Inferior parietal cortex (tissue), 1 donor: ENCODE measurements around the gene SRF.

Source experiments
- DNase-seq: peaks from one replicate; pipeline ENCODE4 v3.0.0-alpha.2; 2016; ENCODE audit errors: extremely low spot score

Gene SRF

DNA sequence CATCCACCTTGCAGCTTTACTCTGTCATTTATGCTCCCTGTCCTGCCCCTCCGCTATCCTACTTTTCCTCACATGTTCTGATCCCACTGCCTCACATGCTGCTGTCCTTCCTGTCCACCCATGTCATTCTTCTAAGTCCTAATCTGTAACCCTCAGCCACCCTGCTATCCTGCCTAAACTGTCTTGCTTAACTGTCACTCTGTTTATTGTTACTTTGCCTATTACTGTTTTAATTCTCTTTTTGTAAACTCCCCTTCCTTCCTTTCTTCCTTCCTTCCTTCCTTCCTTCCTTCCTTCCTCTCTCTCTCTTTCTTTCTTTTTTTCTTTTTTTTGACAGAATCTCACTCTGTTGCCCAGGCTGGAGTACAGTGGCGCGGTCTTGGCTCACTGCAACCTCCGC, 12.4 kb downstream of the SRF start:
- DNase-seq = no peak

DNA sequence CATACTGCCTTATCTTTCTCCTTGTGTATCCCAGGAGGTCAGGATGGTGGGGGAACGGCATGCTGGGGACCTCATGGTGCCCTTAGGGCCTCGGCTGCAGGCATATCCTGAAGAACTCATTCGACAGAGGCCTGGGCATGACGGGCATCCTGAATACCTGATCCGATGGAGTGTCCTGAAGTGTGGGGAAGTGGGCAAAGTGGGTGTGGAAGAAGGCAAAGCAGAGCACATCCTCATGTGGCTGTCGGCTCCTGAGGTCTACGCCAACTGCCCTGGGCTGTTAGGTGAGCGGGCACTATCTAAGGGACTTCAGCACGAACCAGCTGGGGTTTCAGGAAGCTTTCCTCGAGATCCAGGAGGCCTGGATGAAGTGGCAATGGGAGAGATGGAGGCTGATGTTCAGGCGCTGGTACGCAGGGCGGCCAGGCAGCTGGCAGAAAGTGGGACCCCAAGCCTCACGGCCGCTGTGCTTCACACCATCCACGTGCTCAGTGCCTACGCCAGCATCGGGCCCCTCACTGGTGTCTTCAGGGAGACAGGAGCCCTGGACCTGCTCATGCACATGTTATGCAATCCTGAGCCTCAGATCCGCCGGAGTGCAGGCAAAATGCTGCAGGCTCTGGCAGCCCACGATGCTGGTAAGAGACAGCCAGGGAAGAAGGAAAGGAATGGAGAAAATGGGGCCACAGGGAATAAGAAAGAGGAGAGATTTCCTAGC, 13.4 kb downstream of the SRF start:
- DNase-seq = no peak

GRCh38 chr6:43185391-43185985, 14.4 kb downstream of the SRF start:
- no peak for DNase-seq

DNA sequence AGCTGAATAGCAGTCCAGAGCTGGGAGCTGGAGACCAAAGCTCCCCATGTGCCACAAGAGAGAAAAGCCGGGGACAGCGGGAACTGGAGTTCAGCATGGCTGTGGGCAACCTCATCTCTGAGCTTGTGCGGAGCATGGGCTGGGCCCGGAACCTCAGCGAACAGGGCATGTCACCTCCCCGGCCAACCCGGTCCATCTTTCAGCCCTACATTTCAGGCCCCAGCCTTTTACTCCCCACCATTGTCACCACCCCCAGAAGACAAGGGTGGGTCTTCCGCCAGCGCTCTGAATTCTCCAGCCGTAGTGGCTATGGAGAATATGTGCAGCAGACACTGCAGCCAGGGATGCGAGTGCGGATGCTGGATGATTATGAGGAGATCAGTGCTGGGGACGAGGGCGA, 14.9 kb downstream of the SRF start:
- no peak for DNase-seq

DNA sequence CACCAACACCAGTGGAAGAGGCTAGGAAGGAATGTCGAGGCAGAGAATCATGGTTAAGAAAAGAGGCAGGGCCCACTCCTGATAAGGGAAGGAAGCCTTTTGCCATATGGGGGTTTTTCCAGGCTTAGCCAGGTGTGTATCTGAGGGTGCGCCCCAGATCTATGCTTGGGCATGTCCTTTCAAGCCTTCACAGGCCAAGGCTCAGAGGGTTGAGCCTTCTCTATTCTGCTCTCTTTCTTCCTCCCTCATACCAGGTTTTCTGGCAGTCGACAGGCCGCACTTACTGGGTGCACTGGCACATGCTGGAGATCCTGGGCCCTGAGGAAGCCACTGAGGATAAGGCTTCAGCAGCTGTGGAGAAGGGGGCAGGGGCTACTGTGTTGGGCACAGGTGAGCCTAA, 15.6 kb downstream of the SRF start:
- no peak for DNase-seq

- DNase-seq = no peak
These were observed 16.8 kb downstream of the SRF start for GRCh38 chr6:43187821-43188220.

DNA sequence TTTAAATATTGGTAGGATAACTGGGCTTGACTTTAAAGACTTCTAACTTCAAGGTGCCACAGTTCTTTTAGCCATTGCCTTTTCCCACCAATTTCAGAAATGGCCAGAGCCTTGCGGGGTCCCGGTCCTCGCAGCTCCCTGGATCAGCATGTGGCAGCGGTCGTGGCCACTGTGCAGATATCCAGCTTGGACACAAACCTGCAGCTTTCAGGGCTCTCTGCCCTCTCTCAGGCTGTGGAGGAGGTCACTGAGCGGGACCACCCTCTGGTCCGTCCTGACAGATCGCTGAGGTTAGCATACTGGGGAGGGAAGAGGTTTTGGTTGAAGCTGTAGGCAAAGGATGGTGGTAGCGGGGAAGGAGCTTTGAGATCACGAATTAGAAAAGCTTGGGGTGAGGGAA, 17.4 kb downstream of the SRF start:
- DNase-seq = no peak

DNA sequence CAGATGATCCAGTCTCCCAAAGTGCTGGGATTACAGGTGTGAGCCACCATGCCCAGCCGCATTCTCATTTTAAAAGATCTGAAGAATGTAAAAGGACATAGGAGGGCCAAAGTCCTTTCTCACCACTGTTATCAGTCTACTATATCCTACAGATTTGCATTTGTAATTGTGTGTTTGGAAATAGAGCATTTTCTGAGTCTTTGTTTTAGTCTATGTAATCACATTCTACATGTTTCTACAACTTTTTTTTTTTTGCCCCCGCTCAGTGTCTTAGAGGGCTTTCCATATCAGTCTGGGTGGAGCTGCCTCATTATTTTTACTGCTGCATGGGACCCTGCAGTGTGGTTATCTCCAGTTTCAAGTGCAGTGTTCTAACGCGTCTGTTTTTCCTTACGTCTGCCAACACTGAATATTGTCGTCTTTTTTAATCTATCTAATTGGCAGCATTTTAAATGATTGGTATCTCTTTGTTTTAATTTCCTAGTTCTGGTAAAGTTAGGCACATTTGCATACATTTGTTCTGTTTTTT, 18.8 kb downstream of the SRF start:
- DNase-seq = no peak

DNA sequence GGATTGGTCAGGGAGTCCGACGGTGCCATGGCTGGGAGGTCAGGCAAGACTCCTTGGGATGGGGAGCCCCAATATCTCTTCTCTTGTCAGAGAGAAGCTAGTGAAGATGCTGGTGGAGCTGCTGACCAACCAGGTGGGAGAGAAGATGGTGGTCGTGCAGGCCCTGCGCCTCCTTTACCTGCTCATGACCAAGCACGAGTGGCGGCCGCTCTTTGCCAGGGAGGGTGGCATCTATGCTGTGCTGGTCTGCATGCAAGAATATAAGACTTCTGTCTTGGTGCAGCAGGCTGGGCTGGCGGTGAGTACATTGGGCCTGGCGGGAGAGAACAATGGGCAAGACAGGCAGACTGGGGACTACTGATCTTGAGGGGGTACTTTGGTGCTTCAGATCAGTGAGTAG, 21.8 kb downstream of the SRF start:
- DNase-seq = no peak

DNA sequence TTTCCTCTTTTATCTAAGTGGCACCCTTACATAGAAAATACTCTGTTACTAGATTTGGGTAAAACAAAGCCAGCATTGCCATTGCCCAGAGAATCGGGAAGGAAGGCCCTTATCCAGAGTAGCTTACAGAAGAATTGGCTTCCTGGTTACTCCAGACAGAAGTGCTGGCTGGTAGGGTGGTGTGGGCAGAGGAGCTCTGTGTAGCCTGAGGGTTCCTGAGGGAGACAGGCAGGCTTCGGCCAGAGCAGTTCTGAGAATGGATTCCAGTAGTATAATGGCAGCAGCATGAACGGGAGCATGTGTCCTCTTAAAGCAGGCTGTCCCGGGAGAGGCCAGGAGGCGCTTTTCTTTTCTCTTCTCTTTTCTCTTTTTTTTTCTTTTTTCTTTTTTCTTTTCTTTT, 22.9 kb downstream of the SRF start:
- no peak for DNase-seq

DNA sequence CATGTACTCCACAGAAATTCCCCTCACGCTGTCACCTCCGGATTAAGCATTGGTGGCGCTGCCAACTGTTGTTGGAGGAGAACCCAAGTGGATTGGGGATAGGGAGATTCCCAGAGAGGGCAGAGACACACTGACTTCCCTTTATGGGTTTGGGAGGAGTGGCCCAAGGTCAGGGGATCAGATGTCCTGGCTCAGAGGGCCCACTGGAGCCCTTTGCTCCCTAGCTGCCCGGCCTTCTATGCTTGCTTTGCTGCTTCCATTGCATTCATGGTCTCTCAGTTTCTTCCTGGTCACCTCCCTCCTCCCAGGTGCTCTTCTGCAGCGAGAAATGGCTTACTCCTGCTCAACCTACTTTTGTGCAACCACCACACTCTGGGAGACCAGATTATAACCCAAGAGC, 25.3 kb downstream of the SRF start:
- no peak for DNase-seq

- DNase-seq = no peak
These were observed 28.8 kb downstream of the SRF start for GRCh38 chr6:43199912-43200311.

DNA sequence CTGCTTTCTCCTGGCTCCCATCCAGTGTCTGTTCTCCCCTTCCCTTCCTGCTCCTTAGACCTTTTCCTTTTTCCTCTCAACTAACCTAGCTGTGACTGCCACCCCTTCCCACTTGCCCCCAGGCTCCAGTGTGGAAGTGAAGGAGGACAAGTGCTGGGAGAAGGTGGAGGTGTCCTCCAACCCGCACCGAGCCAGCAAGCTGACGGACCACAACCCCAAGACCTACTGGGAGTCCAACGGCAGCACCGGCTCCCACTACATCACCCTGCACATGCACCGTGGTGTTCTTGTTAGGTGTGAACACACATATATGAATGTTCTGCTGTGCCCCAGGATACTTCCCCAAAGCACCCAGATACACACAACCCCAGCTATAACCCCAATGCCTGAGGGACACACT, 29.5 kb downstream of the SRF start:
- no peak for DNase-seq

GRCh38 chr6:43202451-43202850, 31.4 kb downstream of the SRF start:
- no peak for DNase-seq

DNA sequence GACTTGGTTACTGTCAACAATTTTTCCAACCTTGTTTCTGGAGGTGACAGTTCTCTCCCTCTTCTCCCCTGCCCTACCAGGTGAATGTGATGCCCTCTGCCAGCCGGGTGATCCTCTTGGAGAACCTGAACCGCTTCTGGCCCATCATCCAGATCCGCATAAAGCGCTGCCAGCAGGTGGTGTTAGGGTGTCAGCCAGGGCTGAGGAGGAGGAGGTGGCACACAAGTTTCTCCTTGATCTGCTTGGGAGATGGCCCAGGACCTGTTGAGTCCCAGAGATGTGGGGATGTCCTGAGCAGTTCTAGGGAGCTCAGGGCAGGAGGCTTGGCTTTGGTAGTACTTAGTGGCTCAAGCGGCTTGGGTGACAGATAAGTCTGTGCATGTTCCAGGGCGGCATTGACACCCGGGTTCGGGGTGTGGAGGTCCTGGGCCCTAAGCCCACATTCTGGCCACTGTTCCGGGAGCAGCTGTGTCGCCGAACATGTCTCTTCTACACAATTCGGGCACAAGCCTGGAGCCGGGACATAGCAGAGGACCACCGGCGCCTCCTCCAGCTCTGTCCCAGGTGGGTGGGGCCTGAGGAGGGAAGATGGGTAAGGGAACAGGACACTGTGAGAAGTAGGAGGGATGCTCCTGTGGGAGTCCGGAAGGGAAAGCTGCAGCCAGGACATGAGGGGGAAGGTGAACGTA, 32.1 kb downstream of the SRF start:
- no peak for DNase-seq

DNA sequence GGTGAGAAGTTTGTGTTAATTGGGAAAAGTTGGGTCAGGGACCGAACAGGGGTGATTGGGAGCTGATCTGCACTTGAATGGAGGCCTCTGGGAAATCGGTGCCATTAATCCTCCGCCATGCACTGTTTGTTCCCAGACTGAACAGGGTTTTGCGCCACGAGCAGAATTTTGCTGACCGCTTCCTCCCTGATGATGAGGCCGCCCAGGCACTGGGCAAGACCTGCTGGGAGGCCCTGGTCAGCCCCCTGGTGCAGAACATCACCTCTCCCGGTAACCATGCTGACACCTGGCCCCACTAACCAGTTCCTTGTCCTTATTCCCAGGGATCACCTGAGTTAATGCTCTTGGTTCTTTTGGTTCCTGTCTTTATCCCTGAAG, 32.6 kb downstream of the SRF start:
- DNase-seq = no peak

GRCh38 chr6:43204271-43205105, 33.4 kb downstream of the SRF start:
- DNase-seq = no peak

- DNase-seq = no peak
These were observed 34.8 kb downstream of the SRF start for GRCh38 chr6:43205849-43206248.

DNA sequence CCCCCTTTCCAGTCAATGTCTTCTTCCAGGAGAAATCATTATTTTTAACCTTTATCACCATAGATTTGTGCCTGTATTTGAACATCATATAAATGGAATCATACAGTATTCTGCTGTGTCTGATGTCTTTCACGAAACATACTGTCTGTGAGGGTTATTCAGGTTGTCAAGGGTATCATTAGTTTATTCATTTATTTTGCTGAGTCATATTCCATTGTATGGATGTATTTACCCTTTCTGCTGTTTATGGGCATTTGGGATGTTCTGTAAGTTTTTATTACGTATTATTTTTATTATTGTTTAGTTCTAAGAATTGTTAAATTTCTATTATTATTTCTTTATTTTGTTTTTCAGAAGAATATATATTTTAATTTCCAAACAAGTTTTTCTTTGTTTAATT, 36.2 kb downstream of the SRF start:
- no peak for DNase-seq

DNA sequence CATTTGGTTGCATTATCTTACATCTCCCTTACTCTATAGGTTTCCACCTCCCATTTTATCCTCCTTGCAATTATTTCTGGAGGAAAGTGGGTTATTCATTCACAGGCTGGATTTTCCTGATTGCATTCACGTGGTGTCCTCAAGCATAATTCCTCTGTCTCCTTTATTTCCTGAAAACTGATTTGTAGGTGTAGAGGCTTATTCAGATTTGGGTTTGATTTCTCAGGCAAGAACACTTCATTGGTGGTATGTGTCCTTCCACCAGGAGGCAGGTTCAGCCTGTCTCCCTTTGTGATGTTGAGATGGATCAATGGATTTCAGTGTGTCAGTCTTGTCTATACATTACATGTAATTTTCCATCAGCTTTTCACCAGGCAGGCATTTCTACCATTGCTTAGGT, 40.9 kb downstream of the SRF start:
- no peak for DNase-seq

DNA sequence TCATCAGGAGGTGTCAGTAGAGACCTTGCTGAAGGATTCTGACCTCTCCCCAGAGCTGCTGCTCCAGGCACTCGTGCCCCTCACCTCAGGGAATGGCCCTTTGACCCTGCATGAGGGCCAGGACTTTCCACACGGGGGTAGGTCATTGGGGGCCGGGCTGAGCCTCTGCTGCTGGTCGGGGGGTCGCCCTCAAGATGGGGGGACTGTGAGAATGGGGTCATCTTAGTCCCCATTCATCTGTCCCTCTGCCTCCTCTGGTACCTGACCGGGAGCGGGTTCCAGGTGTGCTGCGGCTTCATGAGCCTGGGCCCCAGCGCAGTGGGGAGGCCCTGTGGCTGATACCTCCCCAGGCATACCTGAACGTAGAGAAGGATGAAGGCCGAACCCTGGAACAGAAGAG, 42.4 kb downstream of the SRF start:
- no peak for DNase-seq

DNA sequence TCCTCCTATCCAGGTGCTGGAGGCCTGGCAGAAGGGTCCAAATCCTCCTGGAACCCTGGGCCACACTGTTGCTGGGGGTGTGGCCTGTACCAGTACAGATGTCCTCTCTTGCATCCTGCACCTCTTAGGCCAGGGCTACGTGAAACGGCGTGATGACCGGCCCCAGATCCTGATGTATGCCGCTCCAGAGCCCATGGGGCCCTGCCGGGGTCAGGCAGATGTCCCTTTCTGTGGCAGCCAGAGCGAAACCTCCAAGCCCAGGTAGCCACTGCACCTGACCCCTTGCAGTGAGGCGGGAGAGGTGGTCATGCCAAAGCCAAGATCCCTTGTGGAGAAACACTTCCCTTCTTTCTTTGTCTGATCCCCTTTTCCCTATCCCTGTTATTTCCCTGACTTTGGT, 44.0 kb downstream of the SRF start:
- no peak for DNase-seq
